ENCODE measurements around the gene AGMO.

DNA sequence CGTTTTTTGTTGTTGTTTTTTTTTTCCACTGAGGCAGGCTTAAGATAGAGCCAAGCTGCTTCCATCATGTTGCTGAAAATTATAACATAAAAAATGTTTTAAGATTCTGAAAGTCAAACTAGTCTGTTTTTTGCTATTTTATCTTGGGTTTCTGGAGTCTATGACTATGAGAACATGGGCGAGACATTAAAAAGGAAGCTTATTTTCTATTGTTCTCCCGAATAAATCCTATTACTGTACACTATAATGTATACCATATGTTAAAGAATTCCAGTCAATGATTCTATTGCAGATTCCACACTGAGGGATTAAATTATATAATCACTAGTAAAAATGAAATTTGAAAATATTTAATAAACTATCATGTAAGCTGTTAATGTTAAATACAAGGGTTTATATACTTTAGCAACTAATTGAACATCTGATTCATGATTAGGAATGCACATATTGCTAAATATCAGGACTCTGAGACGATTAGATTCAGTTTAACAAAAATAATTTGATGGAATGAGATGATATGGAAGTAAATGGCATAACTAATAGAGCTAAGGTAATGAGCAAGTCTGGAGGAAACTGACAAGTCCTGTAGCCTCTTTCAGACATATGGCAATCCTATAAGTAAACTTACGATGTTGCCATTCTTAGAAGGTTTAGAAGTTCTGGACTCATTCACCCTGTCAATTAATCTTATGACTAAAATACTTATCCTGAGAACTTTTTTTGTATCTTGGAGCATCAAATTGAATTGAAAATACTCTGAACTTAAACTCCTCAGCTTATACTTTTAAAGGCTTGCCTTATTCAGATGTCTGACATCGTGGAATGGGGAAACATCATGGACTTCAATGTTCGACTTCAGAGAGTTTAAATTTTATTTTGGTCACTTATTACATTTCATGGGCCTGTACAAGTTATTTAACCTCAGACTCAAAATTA, 364.5 kb downstream of the AGMO start:
- TF ChIP-seq POLR2AphosphoS5 (IDR thresholded peaks at IDR 0.05; ENCODE audit: low read depth, low read length): no peak
- TF ChIP-seq, protein P1, sequence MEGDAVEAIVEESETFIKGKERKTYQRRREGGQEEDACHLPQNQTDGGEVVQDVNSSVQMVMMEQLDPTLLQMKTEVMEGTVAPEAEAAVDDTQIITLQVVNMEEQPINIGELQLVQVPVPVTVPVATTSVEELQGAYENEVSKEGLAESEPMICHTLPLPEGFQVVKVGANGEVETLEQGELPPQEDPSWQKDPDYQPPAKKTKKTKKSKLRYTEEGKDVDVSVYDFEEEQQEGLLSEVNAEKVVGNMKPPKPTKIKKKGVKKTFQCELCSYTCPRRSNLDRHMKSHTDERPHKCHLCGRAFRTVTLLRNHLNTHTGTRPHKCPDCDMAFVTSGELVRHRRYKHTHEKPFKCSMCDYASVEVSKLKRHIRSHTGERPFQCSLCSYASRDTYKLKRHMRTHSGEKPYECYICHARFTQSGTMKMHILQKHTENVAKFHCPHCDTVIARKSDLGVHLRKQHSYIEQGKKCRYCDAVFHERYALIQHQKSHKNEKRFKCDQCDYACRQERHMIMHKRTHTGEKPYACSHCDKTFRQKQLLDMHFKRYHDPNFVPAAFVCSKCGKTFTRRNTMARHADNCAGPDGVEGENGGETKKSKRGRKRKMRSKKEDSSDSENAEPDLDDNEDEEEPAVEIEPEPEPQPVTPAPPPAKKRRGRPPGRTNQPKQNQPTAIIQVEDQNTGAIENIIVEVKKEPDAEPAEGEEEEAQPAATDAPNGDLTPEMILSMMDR (IDR thresholded peaks at IDR 0.05 in 2 of 3, conservative IDR thresholded peaks at IDR 0.05 in 1 of 3; ENCODE audit: borderline replicate concordance in 1 of 3, insufficient read depth in 1 of 3, low read depth in 2 of 3, low read length in 2 of 3): no peak
- TF ChIP-seq, protein P2, sequence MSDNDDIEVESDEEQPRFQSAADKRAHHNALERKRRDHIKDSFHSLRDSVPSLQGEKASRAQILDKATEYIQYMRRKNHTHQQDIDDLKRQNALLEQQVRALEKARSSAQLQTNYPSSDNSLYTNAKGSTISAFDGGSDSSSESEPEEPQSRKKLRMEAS (IDR thresholded peaks at IDR 0.05): no peak
- TF ChIP-seq EZH2 (IDR thresholded peaks at IDR 0.05): no peak
- no peak for TF ChIP-seq ZNF274 (IDR thresholded peaks at IDR 0.05; ENCODE audit: low read depth, low read length)
- no peak for TF ChIP-seq ELF1 (IDR thresholded peaks at IDR 0.05; ENCODE audit: borderline replicate concordance, low read depth)
- TF ChIP-seq POLR2A (IDR thresholded peaks at IDR 0.05; ENCODE audit: borderline replicate concordance, extremely low read depth, insufficient read depth, insufficient read length): no peak
- TF ChIP-seq TCF7L2 (IDR thresholded peaks at IDR 0.05; ENCODE audit: borderline replicate concordance, extremely low read depth, insufficient read depth, insufficient read length): no peak
- no peak for TF ChIP-seq CBX3 (IDR thresholded peaks at IDR 0.05; ENCODE audit: low read depth)
- TF ChIP-seq SP1 (IDR thresholded peaks at IDR 0.05; ENCODE audit: low read depth): no peak
